Activated CD4-positive, CD25-positive, alpha-beta regulatory T cell treated with anti-CD3 and anti-CD28 coated beads, Interleukin-2, amount 50 U/mL, for 72 hours (primary cell): ENCODE data around the gene R3HDM2.
"Not testable (repeated sequence)": the region's sequence is repeated elsewhere in the genome, so short reads cannot be mapped to it uniquely, and the experiment has no call there.

Experiments
- DNase-seq: peaks from one replicate; pipeline ENCODE4 v3.0.0; 2021

R3HDM2 gene

DNA sequence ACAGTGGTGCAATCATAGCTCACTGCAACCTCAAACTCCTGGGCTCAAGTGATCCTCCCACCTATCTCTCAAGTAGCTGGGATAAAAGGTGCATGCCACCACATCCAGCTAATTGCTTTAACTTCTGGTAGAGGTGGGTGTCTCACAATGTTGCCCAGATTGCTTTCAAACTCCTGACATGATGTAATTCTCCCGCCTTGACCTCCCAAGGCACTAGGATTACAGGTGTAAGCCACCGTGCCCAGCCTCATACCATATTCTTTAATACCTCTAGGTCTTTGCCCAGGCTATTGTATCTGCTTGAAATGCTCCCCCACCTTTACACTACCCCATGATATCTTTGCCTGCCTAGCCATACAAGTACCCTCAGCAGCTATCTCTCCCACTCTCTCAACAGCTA is 11.3 kb downstream of the R3HDM2 start:
- no peak for DNase-seq

GRCh38 chr12:57418255-57418654 is 12.6 kb downstream of the R3HDM2 start:
- DNase-seq, result no peak

DNA sequence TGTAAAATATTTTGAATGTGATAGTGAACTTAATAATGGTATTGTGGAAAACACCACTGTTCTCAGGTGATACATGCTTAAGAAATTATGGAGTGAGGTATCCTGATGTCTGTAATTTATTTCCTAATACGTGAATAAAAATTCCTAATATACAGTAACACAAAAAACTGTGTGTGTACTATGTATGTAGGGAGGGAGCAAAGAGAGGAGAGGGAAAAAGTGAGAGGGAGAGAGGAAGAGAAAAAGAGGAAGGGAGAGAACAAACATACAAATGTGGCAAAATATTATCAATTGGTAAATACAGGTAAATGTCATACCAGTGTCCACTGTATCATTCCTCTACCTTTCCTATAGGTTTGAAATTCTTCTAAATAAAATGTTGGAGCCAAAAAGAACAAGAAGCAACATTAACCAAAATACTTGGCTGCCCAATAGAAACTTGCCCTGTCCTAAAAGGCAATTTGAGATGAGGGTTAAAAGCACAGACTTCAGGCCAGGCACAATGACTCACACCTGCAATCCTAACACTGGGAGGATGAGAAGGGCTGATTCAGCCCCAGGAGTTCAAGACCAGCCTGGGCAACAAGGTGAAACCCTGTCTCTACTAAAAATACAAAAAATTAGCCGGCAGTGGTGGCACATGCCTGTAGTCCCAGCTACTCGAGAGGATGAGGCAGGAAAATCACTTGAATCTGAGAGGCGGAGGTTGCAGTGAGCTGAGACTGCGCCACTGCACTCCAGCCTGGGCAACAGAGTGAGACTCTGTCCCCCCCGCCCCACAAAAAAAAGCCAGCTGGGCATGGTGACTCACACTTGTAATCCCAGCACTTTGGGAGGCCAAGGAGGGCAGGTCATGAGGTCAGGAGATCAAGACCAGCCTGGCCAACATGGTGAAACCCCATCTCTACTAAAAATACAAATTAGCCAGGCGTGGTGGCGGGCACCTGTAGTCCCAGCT is 14.5 kb downstream of the R3HDM2 start:
- no peak for DNase-seq

- no peak for DNase-seq
Observed at GRCh38 chr12:57415088-57415487, 15.8 kb downstream of the R3HDM2 start.

GRCh38 chr12:57414160-57414559 is 16.7 kb downstream of the R3HDM2 start:
- not testable (repeated sequence) for DNase-seq

DNA sequence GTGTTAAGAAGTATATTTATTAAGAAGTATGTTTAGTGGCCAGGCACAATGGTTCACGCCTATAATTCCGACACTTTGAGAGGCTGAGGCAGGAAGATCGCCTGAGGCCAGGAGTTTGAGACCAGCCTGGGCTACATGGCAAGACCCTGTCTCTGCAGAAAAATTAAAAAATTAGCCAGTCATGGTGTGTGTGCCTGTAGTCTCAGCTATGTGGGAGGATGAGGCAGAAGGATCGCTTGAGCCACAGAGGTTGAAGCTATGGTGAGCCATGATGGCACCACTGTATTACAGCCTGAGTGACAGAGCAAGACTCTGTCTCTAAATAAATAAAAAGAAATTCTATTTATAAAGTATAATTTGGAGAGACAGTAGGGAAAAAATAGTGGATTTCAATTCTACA is 20.3 kb downstream of the R3HDM2 start:
- no peak for DNase-seq

DNA sequence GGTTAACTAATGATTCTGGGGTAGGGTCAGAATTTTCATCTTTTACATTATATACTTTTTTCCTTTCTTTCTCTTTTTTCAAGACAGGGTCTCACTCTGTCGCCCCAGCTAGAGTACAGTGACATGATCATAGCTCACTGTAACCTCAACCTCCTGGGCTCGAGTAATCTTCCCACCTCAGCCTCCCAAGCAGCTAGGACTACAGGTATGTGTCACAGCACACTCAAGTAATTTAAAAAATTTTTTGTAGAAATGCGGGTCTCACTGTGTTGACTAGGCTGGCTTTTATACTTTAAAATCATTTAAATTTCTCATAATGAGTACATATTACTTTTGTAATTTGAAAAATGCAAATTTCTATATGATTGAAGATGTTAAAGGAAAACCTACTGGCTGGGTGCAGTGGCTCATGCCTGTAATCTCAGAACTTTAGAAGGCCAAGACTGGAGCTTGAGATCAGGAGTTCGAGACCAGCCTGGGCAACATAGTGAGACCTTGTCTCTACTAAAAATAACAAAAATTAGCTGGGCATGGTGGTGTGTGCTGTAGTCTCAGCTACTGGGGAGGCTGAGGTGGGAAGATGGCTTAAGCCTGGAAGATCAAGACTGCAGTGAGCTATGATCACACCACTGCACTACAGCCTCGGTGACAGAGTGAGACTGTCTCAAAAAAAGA is 25.7 kb downstream of the R3HDM2 start:
- no peak for DNase-seq

DNA sequence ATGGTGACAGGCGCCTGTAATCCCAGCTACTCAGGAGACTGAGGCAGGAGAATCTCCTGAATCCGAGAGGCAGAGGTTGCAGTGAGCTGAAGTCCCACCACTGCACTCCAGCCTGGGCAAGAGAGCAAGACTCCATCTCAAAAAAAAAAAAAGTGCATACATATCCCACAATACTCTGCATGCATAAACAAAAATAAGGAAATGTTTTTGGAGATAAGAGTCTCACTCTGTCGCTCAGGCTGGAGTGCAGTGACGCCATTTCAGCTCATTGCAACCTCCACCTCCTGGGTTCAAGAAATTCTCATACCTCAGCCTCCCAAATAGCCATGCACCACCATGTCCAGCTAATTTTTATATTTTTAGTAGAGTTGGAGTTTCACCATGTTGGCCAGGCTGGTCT is 28.7 kb downstream of the R3HDM2 start:
- not testable (repeated sequence) for DNase-seq

- DNase-seq, result no peak
Observed at GRCh38 chr12:57401165-57401564, 29.7 kb downstream of the R3HDM2 start.

- DNase-seq, result not testable (repeated sequence)
Observed at GRCh38 chr12:57399718-57400463, 31.0 kb downstream of the R3HDM2 start.

DNA sequence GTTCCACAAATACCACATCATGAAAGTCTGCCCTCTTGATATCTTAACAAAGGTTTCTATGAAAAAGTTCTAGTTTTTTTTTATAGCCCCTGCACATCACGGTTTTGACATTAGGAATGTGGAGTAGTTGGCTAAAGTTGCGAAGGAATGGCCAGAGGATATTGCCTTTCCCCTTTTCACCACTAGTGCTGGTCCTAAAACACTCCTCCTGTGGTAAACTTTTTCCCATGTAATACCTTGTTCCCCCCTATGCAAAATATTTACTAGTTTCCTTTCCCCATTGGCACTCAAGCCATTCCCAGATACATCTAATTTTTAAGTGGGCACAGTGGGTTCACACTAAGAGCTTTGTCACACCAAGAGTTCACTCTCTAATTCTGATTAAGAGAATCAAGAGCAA is 33.4 kb downstream of the R3HDM2 start:
- DNase-seq, result no peak

- no peak for DNase-seq
Observed at GRCh38 chr12:57395121-57395520, 35.7 kb downstream of the R3HDM2 start.

GRCh38 chr12:57390174-57390573 is 40.7 kb downstream of the R3HDM2 start:
- DNase-seq, result no peak

DNA sequence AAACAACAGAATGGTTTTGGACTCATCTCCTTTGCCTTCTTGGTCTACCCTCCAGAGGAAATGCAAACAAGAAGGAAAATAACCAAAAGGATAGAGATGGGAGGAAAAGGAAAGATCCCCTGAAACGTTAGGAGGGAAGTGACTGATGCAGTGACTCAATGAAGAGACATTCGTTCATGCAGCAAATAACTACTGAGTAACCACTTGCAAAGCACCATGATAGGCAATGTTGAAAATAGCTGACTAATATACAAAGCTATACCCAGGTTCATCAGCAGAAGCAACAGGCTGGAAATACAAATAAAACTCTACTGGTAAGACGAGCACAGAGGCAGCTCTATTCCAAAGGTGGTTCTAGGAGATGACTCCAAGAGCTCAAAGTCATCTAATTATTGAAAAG is 41.8 kb downstream of the R3HDM2 start:
- no peak for DNase-seq

- DNase-seq, result no peak
Observed at GRCh38 chr12:57388425-57388824, 42.4 kb downstream of the R3HDM2 start.

DNA sequence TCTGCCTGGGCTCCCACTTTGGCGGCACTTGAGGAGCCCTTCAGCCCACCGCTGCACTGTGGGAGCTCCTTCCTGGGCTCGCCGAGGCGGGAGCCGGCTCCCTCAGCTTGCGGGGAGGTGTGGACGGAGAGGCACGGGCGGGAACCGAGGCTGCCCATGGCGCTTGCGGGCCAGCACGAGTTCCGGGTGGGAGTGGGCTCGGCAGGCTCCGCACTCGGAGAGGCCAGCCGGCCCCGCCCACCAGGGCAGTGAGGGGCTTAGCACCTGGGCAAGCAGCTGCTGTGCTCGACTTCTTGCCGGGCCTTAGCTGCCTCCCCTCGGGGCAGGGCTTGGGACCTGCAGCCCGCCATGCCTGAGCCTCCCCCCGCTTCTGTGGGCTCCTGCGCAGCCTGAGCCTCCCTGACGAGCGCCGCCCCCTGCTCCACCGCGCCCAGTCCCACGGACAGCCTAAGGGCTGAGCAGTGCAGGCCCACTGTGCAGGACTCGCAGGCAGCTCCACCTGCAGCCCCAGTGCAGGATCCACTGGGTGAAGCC is 44.6 kb downstream of the R3HDM2 start:
- no peak for DNase-seq

DNA sequence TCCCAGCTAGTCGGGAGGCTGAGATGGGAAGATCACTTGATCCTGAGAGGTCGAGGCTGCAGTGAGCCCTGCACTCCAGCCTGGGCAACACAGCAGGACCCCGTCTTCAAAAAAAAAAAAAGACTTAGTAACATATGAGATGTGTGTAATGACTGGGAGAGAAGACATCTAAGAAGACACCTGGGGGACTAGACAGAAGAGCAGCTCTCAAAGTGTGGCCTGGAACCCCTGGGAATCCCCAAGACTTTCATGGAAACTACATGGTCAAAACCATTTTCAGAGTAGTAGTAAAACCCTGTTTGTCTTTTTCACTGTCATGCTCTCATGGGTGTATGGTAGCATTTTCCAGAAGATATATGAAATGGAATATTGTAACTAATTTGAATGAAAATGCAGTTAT is 45.3 kb downstream of the R3HDM2 start:
- no peak for DNase-seq

DNA sequence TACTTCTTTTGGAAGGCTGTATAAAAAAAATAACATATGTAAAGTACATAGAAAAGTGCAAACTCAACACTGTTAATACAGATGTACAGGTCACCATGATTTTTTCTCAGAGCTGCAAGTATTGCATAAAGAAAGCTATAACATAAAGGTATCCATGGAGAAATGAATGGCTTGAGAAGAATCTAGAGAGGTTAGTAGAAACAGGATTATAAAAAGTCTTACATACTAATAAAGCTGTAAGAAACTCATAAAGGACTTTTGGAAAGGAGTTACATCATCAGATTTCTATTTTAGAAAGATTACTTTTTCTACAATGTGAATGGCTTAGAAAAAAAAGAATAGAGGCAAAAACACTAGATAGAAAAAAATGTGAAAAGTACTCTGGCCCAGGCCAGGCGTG is 46.4 kb downstream of the R3HDM2 start:
- DNase-seq, result no peak

GRCh38 chr12:57381693-57382220 is 49.1 kb downstream of the R3HDM2 start:
- DNase-seq, result no peak

GRCh38 chr12:57380300-57380699 is 50.5 kb downstream of the R3HDM2 start:
- no peak for DNase-seq

GRCh38 chr12:57377103-57377840 is 53.6 kb downstream of the R3HDM2 start:
- DNase-seq, result no peak

DNA sequence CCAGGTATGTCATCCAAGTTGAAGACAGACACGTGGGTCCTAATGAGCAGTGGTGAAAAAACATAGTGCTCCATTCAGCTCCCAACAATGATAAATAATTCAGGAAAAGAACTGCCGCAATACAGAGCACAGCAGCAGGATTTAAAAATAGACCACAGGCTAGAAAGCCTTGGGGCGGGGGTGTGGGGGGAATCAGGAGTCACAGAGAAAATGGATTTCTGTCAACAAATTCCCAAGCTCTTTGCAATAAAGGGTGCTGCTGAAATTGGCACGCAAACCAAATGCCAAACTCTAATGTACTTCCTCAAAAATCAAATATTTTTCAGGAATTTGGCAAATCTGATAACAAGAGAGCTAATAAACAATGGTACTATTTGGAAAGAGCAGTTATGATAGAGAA is 58.6 kb downstream of the R3HDM2 start:
- DNase-seq, result no peak
